Right kidney (tissue), 1 donor: ENCODE results near the gene MST1R.
A peak's percentile ranks its signal among the peaks of the same experiment; 100 is the strongest.

Experiments
- DNase-seq: peaks from one replicate; pipeline ENCODE4 v3.0.0-alpha.2; 2016

Gene MST1R

GRCh38 chr3:49839193-49839809 lies 64.4 kb downstream of the MST1R start:
- peak; percentile 53 for DNase-seq
